ENCODE measurements around the gene DRD4. TPM values are rescaled to one million over a fixed set of nuclear protein-coding genes. Genes with fewer than 3 reads are reported as not detected.

Gene DRD4
- total and polyA plus RNA-seq, 2 of the 8 experiments (the other 6 are each of a cell fraction or from before 2014, with no cell fraction given): 3.4 to 4.9 TPM

- H2BK120ac ChIP-seq (replicated peaks; ENCODE audit: low read depth, low read length): no peak overlapping the region
- no peak overlapping the region for H3K4ac ChIP-seq (replicated peaks; ENCODE audit: insufficient read length, low read depth, low read length)
- H4K91ac ChIP-seq (replicated peaks; ENCODE audit: insufficient read length, low read length): no peak overlapping the region
- no peak for DNase-seq (ENCODE audit: low read depth in 1 of 2, low spot score in 2 of 2)
- no peak overlapping the region for H2BK20ac ChIP-seq (ENCODE audit: low read length)
- H3K14ac ChIP-seq (ENCODE audit: insufficient read length): no peak overlapping the region
- peaks cover 6% of the 10 kb centered on the region; the same call in 1 of the 2 replicates for H3K79me1 ChIP-seq (ENCODE audit: low read depth, low read length)
- WGBS, 2 experiments (ENCODE audit: extremely low coverage in 1 of 2, insufficient coverage in 1 of 2, insufficient read length in 1 of 2, insufficient replicate concordance in 2 of 2, low coverage in 1 of 2, low lambda C conversion rate in 2 of 2, missing lambda C conversion rate in 1 of 2): 93% methylated on average over 10 of the region's 10 CpGs; no CpG with 5 or more reads in 1 of the 2 experiments
- H3K23me2 ChIP-seq (ENCODE audit: low read depth, low read length): no peaks in the 10 kb centered on the region
- ChIA-PET POLR2A (ENCODE audit: partially characterized antibody) (no interaction called here), CTCF (ENCODE audit: partially characterized antibody) (no interaction called here)
- no peak overlapping the region for H3K23ac ChIP-seq (ENCODE audit: insufficient read length)
- no peaks in the 10 kb centered on the region; a peak in 1 of 4 replicates for H3K79me2 ChIP-seq (ENCODE audit: control insufficient read depth in 1 of 2, insufficient read depth in 2 of 2, low read length in 2 of 2)
- TF ChIP-seq BRCA1 (IDR thresholded peaks at IDR 0.05; ENCODE audit: low read depth, low read length): no peak
- no peak for TF ChIP-seq EP300 (IDR thresholded peaks at IDR 0.05; ENCODE audit: borderline replicate concordance in 1 of 2, low read depth in 2 of 2, low read length in 2 of 2)
- no peak for TF ChIP-seq YY1 (IDR thresholded peaks at IDR 0.05; ENCODE audit: low read depth, low read length)
- no peak for TF ChIP-seq USF2 (IDR thresholded peaks at IDR 0.05; ENCODE audit: low read length)
- no peak for TF ChIP-seq GTF2F1 (IDR thresholded peaks at IDR 0.05; ENCODE audit: borderline replicate concordance, low read depth, low read length)
- no peak for TF ChIP-seq CBX8 (IDR thresholded peaks at IDR 0.05; ENCODE audit: borderline replicate concordance, low read depth, low read length)
- TF ChIP-seq KDM5A (IDR thresholded peaks at IDR 0.05; ENCODE audit: low read length): no peak
- H3K18ac ChIP-seq (ENCODE audit: extremely low read depth, low read length): no peak overlapping the region
- H3K4me3 ChIP-seq (ENCODE audit: extremely low read depth in 1 of 4, insufficient read depth in 2 of 4, low read depth in 3 of 4, low read length in 4 of 4): no peak overlapping the region
- H3K4me2 ChIP-seq (ENCODE audit: insufficient read depth in 1 of 2, low read depth in 2 of 2, low read length in 2 of 2): no peak overlapping the region
- H4K8ac ChIP-seq (ENCODE audit: extremely low read depth, insufficient read depth, low read length): no peak overlapping the region
- FAIRE-seq: no peak
- peaks cover 12 to 13% of the 10 kb centered on the region in 2 experiments for H4K20me1 ChIP-seq (replicated peaks in 1 of 2; ENCODE audit: control insufficient read depth in 1 of 2, insufficient read depth in 2 of 2, low read length in 2 of 2)
- no peak overlapping the region for H3K27ac ChIP-seq (ENCODE audit: low read depth, low read length)
- no peak overlapping the region for H3K56ac ChIP-seq (replicated peaks; ENCODE audit: insufficient read length, low read depth, low read length)
- H2AK5ac ChIP-seq (ENCODE audit: low read depth, low read length): no peak overlapping the region
- H3K9me3 ChIP-seq (ENCODE audit: insufficient read depth in 2 of 2, low read depth in 1 of 2, low read length in 1 of 2): no peaks in the 10 kb centered on the region
- no peak overlapping the region for H3K9ac ChIP-seq (replicated peaks in 1 of 4; ENCODE audit: extremely low read depth in 1 of 4, low read depth in 3 of 4, low read length in 3 of 4)
- H4K5ac ChIP-seq (ENCODE audit: insufficient read length, low read depth, low read length): no peak overlapping the region
- no peak overlapping the region for H2BK12ac ChIP-seq (ENCODE audit: low read depth, low read length)
- H3K4me1 ChIP-seq (replicated peaks in 1 of 4; ENCODE audit: control insufficient read depth in 3 of 4, insufficient read depth in 4 of 4, low read length in 3 of 4): no peaks in the 10 kb centered on the region
- H3K36me3 ChIP-seq (ENCODE audit: control insufficient read depth in 2 of 4, insufficient read depth in 4 of 4, low read length in 3 of 4): peaks cover 21 to 64% (median 48%) of the 10 kb centered on the region in 4 experiments
- no peaks in the 10 kb centered on the region for H3K27me3 ChIP-seq (replicated peaks in 1 of 4; ENCODE audit: control insufficient read depth in 3 of 4, extremely low read depth in 1 of 4, insufficient read depth in 3 of 4, low read length in 3 of 4)
- H2BK5ac ChIP-seq (ENCODE audit: low read depth, low read length): no peak overlapping the region
- H2BK15ac ChIP-seq (ENCODE audit: low read length): no peak overlapping the region
- H2AFZ ChIP-seq (ENCODE audit: low read length): no peak overlapping the region
These were observed 44.2 kb upstream of the DRD4 start for GRCh38 chr11:592918-593317.

Data from H1 (cell line).